WTC11 (cell line): ENCODE data around the gene OTOA. TPM values are rescaled to one million over a fixed set of nuclear protein-coding genes. Genes with fewer than 3 reads are reported as not detected.

Source experiments
- ATAC-seq: fragments of 200-7000 bp; cut with Tn5 transposase; 2 replicates; pipeline ENCODE4 v1.10.0; 2021; ENCODE audit warnings: mild to moderate bottlenecking, moderate library complexity
- CTCF ChIA-PET: fragments of 300-600 bp; sonication (Branson Sonifier 250); formaldehyde crosslinking; loops from one replicate; lab custom pipeline; 2021; ENCODE audit warnings: antibody characterized with exemption; lab: Charles Lee
- POLR2A ChIA-PET: fragments of 350-600 bp; sonication (Branson Sonifier 250); formaldehyde crosslinking; loops from one replicate; lab custom pipeline; 2021; ENCODE audit warnings: antibody characterized with exemption; lab: Charles Lee
- DNase-seq: peaks from one replicate; pipeline ENCODE4 v3.0.0; 2021; ENCODE audit warnings: low spot score
- H3K27ac Mint-ChIP-seq: 2 replicates; pipeline ENCODE4 v1.8.0; 2021; ENCODE audit warnings: mixed read lengths
- H3K27me3 Mint-ChIP-seq: 2 replicates; pipeline ENCODE4 v1.8.0; 2021; ENCODE audit warnings: low read depth, mild to moderate bottlenecking, moderate library complexity, mixed read lengths
- H3K36me3 Mint-ChIP-seq: 2 replicates; pipeline ENCODE4 v1.8.0; 2021; ENCODE audit warnings: mixed read lengths
- H3K4me1 Mint-ChIP-seq: 2 replicates; pipeline ENCODE4 v1.8.0; 2022; ENCODE audit warnings: mixed read lengths
- H3K4me3 Mint-ChIP-seq: 2 replicates; pipeline ENCODE4 v1.8.0; 2021; ENCODE audit warnings: mild to moderate bottlenecking, moderate library complexity, mixed read lengths
- H3K9me3 Mint-ChIP-seq: 2 replicates; pipeline ENCODE4 v1.8.0; 2021; ENCODE audit warnings: mixed read lengths
- HMGA2 ChIP-seq: fragments of 250-450 bp; sonication (Bioruptor Pico); IDR thresholded peaks from 2 replicates; pipeline ENCODE4 v1.4.0; 2021; ENCODE audit warnings: mild to moderate bottlenecking, moderate library complexity
- NFATC4 ChIP-seq: fragments of 250-450 bp; sonication (Bioruptor Pico); IDR thresholded peaks from 2 replicates; pipeline ENCODE4 v1.9.0; 2021; ENCODE audit warnings: mild to moderate bottlenecking
- OVOL2 ChIP-seq: fragments of 250-450 bp; sonication (Bioruptor Pico); IDR thresholded peaks from 2 replicates; pipeline ENCODE4 v1.9.0; 2021; ENCODE audit warnings: mild to moderate bottlenecking, borderline replicate concordance
- RELA ChIP-seq: sonication (generic); formaldehyde crosslinking; IDR thresholded peaks from 2 replicates; pipeline ENCODE4 v1.8.1; 2022; ENCODE audit warnings: missing genetic modification reagents, mild to moderate bottlenecking, borderline replicate concordance
- ZNF317 ChIP-seq: sonication (generic); formaldehyde crosslinking; IDR thresholded peaks from 2 replicates; pipeline ENCODE4 v1.8.1; 2023; ENCODE audit warnings: low read depth, mild to moderate bottlenecking, moderate library complexity, missing genetic modification reagents, borderline replicate concordance
- ZNF396 ChIP-seq: fragments of 250-450 bp; sonication (Bioruptor Pico); IDR thresholded peaks from 2 replicates; pipeline ENCODE4 v1.8.0; 2021; ENCODE audit warnings: mild to moderate bottlenecking, moderate library complexity, borderline replicate concordance
- total RNA-seq: library from RNA; stranded (reverse); gene quantifications from 3 replicates; pipeline ENCODE4 v1.2.3, GENCODE V29; 2021
- TF ChIP-seq, protein P1 (sequence below): sonication (generic); formaldehyde crosslinking; conservative IDR thresholded peaks from 2 replicates; pipeline ENCODE4 v1.8.1; 2023; ENCODE audit warnings: mild to moderate bottlenecking, low read depth, missing genetic modification reagents, moderate library complexity
- TF ChIP-seq, protein P2 (sequence below): sonication (generic); formaldehyde crosslinking; IDR thresholded peaks from 2 replicates; pipeline ENCODE4 v1.8.0; 2023; ENCODE audit warnings: missing genetic modification reagents, mild to moderate bottlenecking, borderline replicate concordance
- TF ChIP-seq, protein P3 (sequence below): sonication (generic); formaldehyde crosslinking; IDR thresholded peaks from 2 replicates; pipeline ENCODE4 v1.8.0; 2022; ENCODE audit warnings: mild to moderate bottlenecking, missing genetic modification reagents
- TF ChIP-seq, protein P4 (sequence below): sonication (generic); formaldehyde crosslinking; IDR thresholded peaks from 2 replicates; pipeline ENCODE4 v1.8.1; 2022; ENCODE audit warnings: low read depth, missing genetic modification reagents, borderline replicate concordance
- TF ChIP-seq, protein P5 (sequence below): sonication (generic); formaldehyde crosslinking; IDR thresholded peaks from 2 replicates; pipeline ENCODE4 v1.8.1; 2022; ENCODE audit warnings: low read depth, mild to moderate bottlenecking, moderate library complexity, missing genetic modification reagents, borderline replicate concordance
- TF ChIP-seq, protein P6 (sequence below): sonication (generic); formaldehyde crosslinking; IDR thresholded peaks from 2 replicates; pipeline ENCODE4 v1.8.1; 2022; ENCODE audit warnings: missing genetic modification reagents, borderline replicate concordance

Gene OTOA
- total RNA-seq, 1 experiment from 2014 or later, result 0.11 TPM

DNA sequence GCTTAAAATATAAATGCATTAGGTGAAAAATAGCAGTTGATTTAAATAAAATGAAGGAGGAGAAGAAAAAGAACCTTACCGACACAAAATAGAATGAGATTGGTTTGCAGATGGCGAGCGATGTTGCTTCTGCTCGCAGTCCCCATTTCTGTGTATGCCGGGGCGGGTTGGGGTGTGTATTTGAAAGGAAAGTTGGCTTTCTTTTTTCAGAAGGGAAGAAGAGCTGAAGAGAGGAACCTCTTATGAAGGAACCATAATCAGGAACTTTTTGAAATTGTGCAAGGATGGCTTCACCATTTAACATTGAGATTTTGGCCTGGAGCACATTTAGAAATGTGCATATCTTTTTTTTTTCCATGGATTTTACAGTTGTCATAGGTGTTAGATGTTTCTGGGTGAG is 11.3 kb upstream of the OTOA start, which contains the start of gene IGSF6:
IGSF6 (minus strand) TSS at position 156 of the 400 bp plus-strand sequence; CDS start at position 146, 10 bp downstream.
- no peak for ATAC-seq
- H3K9me3 Mint-ChIP-seq, result no peaks in the 10 kb centered on the region
- H3K36me3 Mint-ChIP-seq, result peaks cover 12% of the 10 kb centered on the region; the same call in 1 of the 2 replicates
- no peak within 1 kb of the TSS for H3K27ac Mint-ChIP-seq
- no peak within 1 kb of the TSS for H3K4me3 Mint-ChIP-seq
- ChIA-PET POLR2A (no interaction called here), CTCF (no interaction called here)
- H3K4me1 Mint-ChIP-seq, result no peaks in the 10 kb centered on the region
- no peak for DNase-seq
- no peaks in the 10 kb centered on the region for H3K27me3 Mint-ChIP-seq
- TF ChIP-seq OVOL2 (CRISPR knock-in tag), result no peak
- no peak for TF ChIP-seq NFATC4 (CRISPR knock-in tag)

DNA sequence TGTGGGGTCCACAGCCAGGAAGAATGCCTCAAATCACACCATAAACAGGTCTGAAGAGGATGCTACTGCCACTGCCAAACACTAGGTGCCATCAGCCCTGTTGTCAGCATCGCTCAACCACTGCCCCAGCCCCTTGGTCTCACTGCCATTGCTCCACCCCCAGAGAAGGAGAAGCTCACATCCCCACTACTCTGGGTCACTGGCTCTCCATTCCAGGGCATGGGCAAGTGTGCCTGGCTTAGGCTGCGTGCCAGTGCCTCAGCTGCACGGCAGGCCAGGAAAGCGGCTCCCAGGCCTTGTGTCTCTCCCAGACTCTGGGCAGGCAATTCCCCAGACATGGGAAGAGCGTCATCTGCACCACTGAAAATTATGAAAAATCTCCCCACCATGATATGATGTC is 10.2 kb upstream of the OTOA start:
- Mint-ChIP-seq H3K9me3 (no peaks in the 10 kb centered on the region), H3K27me3 (no peaks in the 10 kb centered on the region), H3K36me3 (peaks cover 12% of the 10 kb centered on the region; the same call in 1 of the 2 replicates), H3K27ac (no peak overlapping the region), H3K4me1 (peaks cover 3% of the 10 kb centered on the region; the same call in 1 of the 2 replicates), H3K4me3 (no peak overlapping the region)
- ChIA-PET POLR2A (no interaction called here), CTCF (interaction anchor here (1.0 to 1.3 kb wide), 2 partner anchors 31 to 48 kb away, joined by 3 read pairs; no protein-coding TSS in a partner anchor)
- TF ChIP-seq ZNF317 (CRISPR knock-in tag), result no peak
- no peak for DNase-seq
- peak; percentile 85 for ATAC-seq

DNA sequence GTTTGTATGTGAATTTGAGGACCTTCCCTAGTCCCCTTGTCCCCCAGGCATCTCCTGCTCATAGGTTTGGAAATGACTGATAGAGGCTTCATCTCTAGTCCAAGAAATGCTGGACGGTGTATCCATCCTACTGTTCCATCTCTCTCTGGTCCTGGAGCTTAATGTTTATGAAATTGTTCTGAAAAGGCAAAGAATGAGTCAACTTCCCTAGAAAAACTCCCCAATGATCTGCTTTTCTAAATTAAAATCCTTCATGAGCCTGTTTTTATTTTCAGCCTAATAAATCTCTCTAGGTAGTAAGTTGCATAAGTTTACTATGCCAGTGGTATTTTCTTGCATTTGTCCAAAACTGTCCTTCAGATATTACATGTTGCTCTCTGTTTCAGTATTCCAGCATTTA is 9.3 kb upstream of the OTOA start:
- peaks cover 12% of the 10 kb centered on the region; the same call in 1 of the 2 replicates for H3K36me3 Mint-ChIP-seq
- H3K27ac Mint-ChIP-seq, result no peak overlapping the region
- peaks cover 3% of the 10 kb centered on the region; the same call in 1 of the 2 replicates for H3K4me1 Mint-ChIP-seq
- H3K27me3 Mint-ChIP-seq, result no peaks in the 10 kb centered on the region
- no peak for ATAC-seq
- no peaks in the 10 kb centered on the region for H3K9me3 Mint-ChIP-seq
- CTCF ChIA-PET, result interaction anchor here (1.3 kb wide), 1 partner anchor 47 kb away, joined by 3 read pairs; no protein-coding TSS in a partner anchor
- POLR2A ChIA-PET, result no interaction called here
- DNase-seq, result no peak
- no peak for TF ChIP-seq RELA (CRISPR knock-in tag)
- TF ChIP-seq, protein P1, sequence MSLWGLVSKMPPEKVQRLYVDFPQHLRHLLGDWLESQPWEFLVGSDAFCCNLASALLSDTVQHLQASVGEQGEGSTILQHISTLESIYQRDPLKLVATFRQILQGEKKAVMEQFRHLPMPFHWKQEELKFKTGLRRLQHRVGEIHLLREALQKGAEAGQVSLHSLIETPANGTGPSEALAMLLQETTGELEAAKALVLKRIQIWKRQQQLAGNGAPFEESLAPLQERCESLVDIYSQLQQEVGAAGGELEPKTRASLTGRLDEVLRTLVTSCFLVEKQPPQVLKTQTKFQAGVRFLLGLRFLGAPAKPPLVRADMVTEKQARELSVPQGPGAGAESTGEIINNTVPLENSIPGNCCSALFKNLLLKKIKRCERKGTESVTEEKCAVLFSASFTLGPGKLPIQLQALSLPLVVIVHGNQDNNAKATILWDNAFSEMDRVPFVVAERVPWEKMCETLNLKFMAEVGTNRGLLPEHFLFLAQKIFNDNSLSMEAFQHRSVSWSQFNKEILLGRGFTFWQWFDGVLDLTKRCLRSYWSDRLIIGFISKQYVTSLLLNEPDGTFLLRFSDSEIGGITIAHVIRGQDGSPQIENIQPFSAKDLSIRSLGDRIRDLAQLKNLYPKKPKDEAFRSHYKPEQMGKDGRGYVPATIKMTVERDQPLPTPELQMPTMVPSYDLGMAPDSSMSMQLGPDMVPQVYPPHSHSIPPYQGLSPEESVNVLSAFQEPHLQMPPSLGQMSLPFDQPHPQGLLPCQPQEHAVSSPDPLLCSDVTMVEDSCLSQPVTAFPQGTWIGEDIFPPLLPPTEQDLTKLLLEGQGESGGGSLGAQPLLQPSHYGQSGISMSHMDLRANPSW (CRISPR knock-in tag), result no peak
- H3K4me3 Mint-ChIP-seq, result no peak overlapping the region

DNA sequence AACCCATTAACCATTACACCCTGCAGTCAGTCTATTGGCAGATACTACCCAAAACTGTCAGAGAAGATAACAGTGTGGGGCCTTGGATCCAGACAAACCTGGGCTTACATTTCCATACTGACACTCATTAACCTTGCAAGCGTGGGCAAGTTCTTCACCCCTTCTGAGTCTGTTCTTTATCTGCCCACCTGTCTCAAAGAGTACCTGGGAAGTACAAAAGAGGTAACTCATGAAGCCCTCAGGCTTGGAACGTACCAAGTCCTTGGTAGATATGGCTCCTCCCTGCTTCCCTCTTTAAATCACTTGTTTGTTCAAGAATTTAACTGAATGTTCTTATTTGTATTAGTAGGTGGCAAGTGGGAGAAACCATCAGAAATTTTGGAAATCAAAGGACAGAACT is 8.9 kb upstream of the OTOA start:
- TF ChIP-seq HMGA2 (no peak), ZNF396 (no peak), OVOL2 (CRISPR knock-in tag) (no peak)
- TF ChIP-seq, protein P2, sequence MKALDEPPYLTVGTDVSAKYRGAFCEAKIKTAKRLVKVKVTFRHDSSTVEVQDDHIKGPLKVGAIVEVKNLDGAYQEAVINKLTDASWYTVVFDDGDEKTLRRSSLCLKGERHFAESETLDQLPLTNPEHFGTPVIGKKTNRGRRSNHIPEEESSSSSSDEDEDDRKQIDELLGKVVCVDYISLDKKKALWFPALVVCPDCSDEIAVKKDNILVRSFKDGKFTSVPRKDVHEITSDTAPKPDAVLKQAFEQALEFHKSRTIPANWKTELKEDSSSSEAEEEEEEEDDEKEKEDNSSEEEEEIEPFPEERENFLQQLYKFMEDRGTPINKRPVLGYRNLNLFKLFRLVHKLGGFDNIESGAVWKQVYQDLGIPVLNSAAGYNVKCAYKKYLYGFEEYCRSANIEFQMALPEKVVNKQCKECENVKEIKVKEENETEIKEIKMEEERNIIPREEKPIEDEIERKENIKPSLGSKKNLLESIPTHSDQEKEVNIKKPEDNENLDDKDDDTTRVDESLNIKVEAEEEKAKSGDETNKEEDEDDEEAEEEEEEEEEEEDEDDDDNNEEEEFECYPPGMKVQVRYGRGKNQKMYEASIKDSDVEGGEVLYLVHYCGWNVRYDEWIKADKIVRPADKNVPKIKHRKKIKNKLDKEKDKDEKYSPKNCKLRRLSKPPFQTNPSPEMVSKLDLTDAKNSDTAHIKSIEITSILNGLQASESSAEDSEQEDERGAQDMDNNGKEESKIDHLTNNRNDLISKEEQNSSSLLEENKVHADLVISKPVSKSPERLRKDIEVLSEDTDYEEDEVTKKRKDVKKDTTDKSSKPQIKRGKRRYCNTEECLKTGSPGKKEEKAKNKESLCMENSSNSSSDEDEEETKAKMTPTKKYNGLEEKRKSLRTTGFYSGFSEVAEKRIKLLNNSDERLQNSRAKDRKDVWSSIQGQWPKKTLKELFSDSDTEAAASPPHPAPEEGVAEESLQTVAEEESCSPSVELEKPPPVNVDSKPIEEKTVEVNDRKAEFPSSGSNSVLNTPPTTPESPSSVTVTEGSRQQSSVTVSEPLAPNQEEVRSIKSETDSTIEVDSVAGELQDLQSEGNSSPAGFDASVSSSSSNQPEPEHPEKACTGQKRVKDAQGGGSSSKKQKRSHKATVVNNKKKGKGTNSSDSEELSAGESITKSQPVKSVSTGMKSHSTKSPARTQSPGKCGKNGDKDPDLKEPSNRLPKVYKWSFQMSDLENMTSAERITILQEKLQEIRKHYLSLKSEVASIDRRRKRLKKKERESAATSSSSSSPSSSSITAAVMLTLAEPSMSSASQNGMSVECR (CRISPR knock-in tag), result no peak
- TF ChIP-seq, protein P3, sequence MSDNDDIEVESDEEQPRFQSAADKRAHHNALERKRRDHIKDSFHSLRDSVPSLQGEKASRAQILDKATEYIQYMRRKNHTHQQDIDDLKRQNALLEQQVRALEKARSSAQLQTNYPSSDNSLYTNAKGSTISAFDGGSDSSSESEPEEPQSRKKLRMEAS (CRISPR knock-in tag), result no peak
- TF ChIP-seq, protein P4, sequence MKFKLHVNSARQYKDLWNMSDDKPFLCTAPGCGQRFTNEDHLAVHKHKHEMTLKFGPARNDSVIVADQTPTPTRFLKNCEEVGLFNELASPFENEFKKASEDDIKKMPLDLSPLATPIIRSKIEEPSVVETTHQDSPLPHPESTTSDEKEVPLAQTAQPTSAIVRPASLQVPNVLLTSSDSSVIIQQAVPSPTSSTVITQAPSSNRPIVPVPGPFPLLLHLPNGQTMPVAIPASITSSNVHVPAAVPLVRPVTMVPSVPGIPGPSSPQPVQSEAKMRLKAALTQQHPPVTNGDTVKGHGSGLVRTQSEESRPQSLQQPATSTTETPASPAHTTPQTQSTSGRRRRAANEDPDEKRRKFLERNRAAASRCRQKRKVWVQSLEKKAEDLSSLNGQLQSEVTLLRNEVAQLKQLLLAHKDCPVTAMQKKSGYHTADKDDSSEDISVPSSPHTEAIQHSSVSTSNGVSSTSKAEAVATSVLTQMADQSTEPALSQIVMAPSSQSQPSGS (CRISPR knock-in tag), result no peak
- TF ChIP-seq, protein P5, sequence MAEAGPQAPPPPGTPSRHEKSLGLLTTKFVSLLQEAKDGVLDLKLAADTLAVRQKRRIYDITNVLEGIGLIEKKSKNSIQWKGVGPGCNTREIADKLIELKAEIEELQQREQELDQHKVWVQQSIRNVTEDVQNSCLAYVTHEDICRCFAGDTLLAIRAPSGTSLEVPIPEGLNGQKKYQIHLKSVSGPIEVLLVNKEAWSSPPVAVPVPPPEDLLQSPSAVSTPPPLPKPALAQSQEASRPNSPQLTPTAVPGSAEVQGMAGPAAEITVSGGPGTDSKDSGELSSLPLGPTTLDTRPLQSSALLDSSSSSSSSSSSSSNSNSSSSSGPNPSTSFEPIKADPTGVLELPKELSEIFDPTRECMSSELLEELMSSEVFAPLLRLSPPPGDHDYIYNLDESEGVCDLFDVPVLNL, result no peak
- TF ChIP-seq, protein P6, sequence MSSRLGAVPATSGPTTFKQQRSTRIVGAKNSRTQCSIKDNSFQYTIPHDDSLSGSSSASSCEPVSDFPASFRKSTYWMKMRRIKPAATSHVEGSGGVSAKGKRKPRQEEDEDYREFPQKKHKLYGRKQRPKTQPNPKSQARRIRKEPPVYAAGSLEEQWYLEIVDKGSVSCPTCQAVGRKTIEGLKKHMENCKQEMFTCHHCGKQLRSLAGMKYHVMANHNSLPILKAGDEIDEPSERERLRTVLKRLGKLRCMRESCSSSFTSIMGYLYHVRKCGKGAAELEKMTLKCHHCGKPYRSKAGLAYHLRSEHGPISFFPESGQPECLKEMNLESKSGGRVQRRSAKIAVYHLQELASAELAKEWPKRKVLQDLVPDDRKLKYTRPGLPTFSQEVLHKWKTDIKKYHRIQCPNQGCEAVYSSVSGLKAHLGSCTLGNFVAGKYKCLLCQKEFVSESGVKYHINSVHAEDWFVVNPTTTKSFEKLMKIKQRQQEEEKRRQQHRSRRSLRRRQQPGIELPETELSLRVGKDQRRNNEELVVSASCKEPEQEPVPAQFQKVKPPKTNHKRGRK (CRISPR knock-in tag), result no peak
- POLR2A ChIA-PET, result no interaction called here
- no peaks in the 10 kb centered on the region for H3K27me3 Mint-ChIP-seq
- 0 out of 2 replicates have a peak overlapping the region, but pooled peaks have one; percentile 38 for H3K27ac Mint-ChIP-seq
- DNase-seq (no peak), ATAC-seq (no peak)
- no peaks in the 10 kb centered on the region for H3K9me3 Mint-ChIP-seq
- CTCF ChIA-PET, result interaction anchor here (1.3 kb wide), 1 partner anchor 46 kb away, joined by 3 read pairs; no protein-coding TSS in a partner anchor
- H3K4me3 Mint-ChIP-seq, result no peak overlapping the region
- H3K36me3 Mint-ChIP-seq, result peaks cover 12% of the 10 kb centered on the region; the same call in 1 of the 2 replicates
- peaks cover 3% of the 10 kb centered on the region; the same call in 1 of the 2 replicates for H3K4me1 Mint-ChIP-seq
